Small intestine (tissue), 7 donors: Measurements from ENCODE around the gene FAM83D. TPM values are rescaled to one million over a fixed set of nuclear protein-coding genes. Genes with fewer than 3 reads are reported as not detected.

ENCODE experiments used
- DNase-seq, 2 donors: peaks; one replicate each; pipeline versions ENCODE4 v3.0.0 to v3.0.0-alpha.2; 2013
- FAIRE-seq: peaks from 2 replicates; lab custom pipeline; 2012; peaks lifted over from hg19 to GRCh38; lab: Jason Lieb, UNC
- H3K27ac ChIP-seq, 3 donors: one replicate each; pipeline ENCODE4 v1.5.1; 2013; ENCODE audit warnings: low read length in 2 of 3, mild to moderate bottlenecking in 2 of 3, control low read depth in 1 of 3, inconsistent platforms in 1 of 3, low read depth in 1 of 3, moderate library complexity in 1 of 3
- H3K27me3 ChIP-seq, 3 donors: one replicate each; pipeline ENCODE4 v1.6.1; 2013; ENCODE audit warnings: low read length in 3 of 3, inconsistent platforms in 1 of 3; ENCODE audit not compliant: control insufficient read depth in 3 of 3, insufficient read depth in 3 of 3
- H3K36me3 ChIP-seq, 3 donors: one replicate each; pipeline ENCODE4 v1.6.1; 2013; ENCODE audit warnings: low read length in 3 of 3, inconsistent platforms in 1 of 3, low read depth in 1 of 3, mild to moderate bottlenecking in 1 of 3, moderate library complexity in 1 of 3; ENCODE audit not compliant: control insufficient read depth in 3 of 3, insufficient read depth in 2 of 3
- H3K4me1 ChIP-seq, 3 donors: one replicate each; pipeline ENCODE4 v1.6.1; 2013; ENCODE audit warnings: low read length in 2 of 3, inconsistent platforms in 1 of 3, low read depth in 1 of 3, mild to moderate bottlenecking in 1 of 3, moderate library complexity in 1 of 3; ENCODE audit not compliant: control insufficient read depth in 3 of 3, insufficient read depth in 2 of 3
- H3K4me3 ChIP-seq, 3 donors: one replicate each; pipeline ENCODE4 v1.5.1; 2013; ENCODE audit warnings: low read length in 3 of 3, control low read depth in 1 of 3, inconsistent platforms in 1 of 3, low read depth in 1 of 3, mild to moderate bottlenecking in 1 of 3, moderate library complexity in 1 of 3
- H3K9me3 ChIP-seq, 2 donors: one replicate each; pipeline ENCODE4 v1.6.1; 2013; ENCODE audit warnings: low read depth in 1 of 2, low read length in 1 of 2; ENCODE audit not compliant: control insufficient read depth in 2 of 2, insufficient read depth in 1 of 2
- WGBS, 3 donors: extraction: QIAGEN DNeasy Blood & Tissue Kit; methylation state at CpG; one replicate each; pipeline ENCODE4 v1.1.7; 2013; 5-methylcytosine and 5-hydroxymethylcytosine counted together
- polyA plus RNA-seq, 4 donors: library from polyadenylated mRNA; stranded (reverse) in 3 of 4; unstranded in 1 of 4; fragments of 200-250 nt in 3 of 4; fragments of 120-200 nt in 1 of 4; gene quantifications; one replicate each; pipeline versions ENCODE4 v1.2.1 to v1.2.3, GENCODE V29; 2013
- donor health status: healthy with polysubstance abuse.
- donor health status: control.
- donor health status: control.
- donor health status: Bipolar disorder and iron deficiency.
- donor health status: healthy.

The FAM83D gene
- polyA plus RNA-seq, 4 donors, result 1.1 to 11.6 (median 4.5) TPM

GRCh38 chr20:38932457-38933120, 6.4 kb downstream of the FAM83D start:
- 82 to 88% (median 85%) methylated on average over 9 of the region's 9 CpGs for WGBS, 3 donors
- no peaks in the 10 kb centered on the region for H3K4me1 ChIP-seq
- H3K4me3 ChIP-seq, result no peak overlapping the region
- FAIRE-seq, result no peak
- no peaks in the 10 kb centered on the region for H3K36me3 ChIP-seq
- H3K9me3 ChIP-seq, result no peaks in the 10 kb centered on the region
- no peak overlapping the region for H3K27ac ChIP-seq
- no peaks in the 10 kb centered on the region for H3K27me3 ChIP-seq
- DNase-seq, result no peak

GRCh38 chr20:38934530-38934929, 8.3 kb downstream of the FAM83D start:
- peaks cover 0 to 3% (median 0%) of the 10 kb centered on the region in 3 donors for H3K36me3 ChIP-seq
- no peaks in the 10 kb centered on the region for H3K9me3 ChIP-seq
- FAIRE-seq (no peak), DNase-seq (no peak)
- no peak overlapping the region for H3K27ac ChIP-seq
- no peak overlapping the region for H3K4me3 ChIP-seq
- 93 to 96% (median 94%) methylated on average over 5 of the region's 5 CpGs for WGBS, 3 donors
- no peaks in the 10 kb centered on the region for H3K4me1 ChIP-seq
- no peaks in the 10 kb centered on the region for H3K27me3 ChIP-seq

- FAIRE-seq (no peak), DNase-seq (no peak)
- H3K27ac ChIP-seq, result no peak overlapping the region
- H3K27me3 ChIP-seq, result no peaks in the 10 kb centered on the region
- H3K36me3 ChIP-seq, result peaks cover 0 to 3% (median 0%) of the 10 kb centered on the region in 3 donors
- H3K9me3 ChIP-seq, result no peaks in the 10 kb centered on the region
- H3K4me3 ChIP-seq, result no peak overlapping the region
- no peaks in the 10 kb centered on the region for H3K4me1 ChIP-seq
- 55 to 73% (median 66%) methylated on average over 3 of the region's 3 CpGs for WGBS, 3 donors
Measured at GRCh38 chr20:38935285-38935684, 9.1 kb downstream of the FAM83D start.

- Histone ChIP-seq H3K4me3 (no peak overlapping the region), H3K27ac (no peak overlapping the region), H3K36me3 (peaks cover 0 to 3% (median 0%) of the 10 kb centered on the region in 3 donors), H3K4me1 (no peaks in the 10 kb centered on the region), H3K9me3 (no peaks in the 10 kb centered on the region), H3K27me3 (no peaks in the 10 kb centered on the region)
- 75 to 95% (median 94%) methylated on average over 5 of the region's 5 CpGs for WGBS, 3 donors
- no peak for FAIRE-seq
- DNase-seq, result no peak
Measured at GRCh38 chr20:38935967-38936407, 9.8 kb downstream of the FAM83D start.

DNA sequence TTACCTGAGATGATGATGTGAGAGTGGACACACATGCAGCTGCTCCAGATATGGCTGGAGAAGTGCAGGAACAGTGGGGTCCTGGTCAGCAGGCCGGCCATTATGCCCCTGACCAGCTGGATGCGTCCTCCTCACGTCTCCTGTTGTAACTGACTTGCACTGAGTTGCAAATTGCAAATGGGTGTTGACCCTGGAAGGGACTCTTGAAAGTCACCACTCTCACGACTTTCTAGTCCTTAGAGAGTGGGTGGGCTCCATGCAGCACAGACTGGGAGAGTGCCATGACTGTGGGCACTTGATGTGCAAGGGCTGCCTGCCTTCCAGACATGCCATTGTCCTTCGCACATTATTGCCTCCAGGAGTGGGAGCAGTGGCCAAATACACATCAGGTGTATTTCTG, 10.8 kb downstream of the FAM83D start:
- DNase-seq (no peak), FAIRE-seq (no peak)
- 93 to 99% (median 97%) methylated on average over 5 of the region's 5 CpGs for WGBS, 3 donors
- Histone ChIP-seq H3K4me1 (no peaks in the 10 kb centered on the region), H3K9me3 (no peaks in the 10 kb centered on the region), H3K36me3 (peaks cover 0 to 3% (median 0%) of the 10 kb centered on the region in 3 donors), H3K4me3 (no peak overlapping the region), H3K27ac (no peak overlapping the region), H3K27me3 (no peaks in the 10 kb centered on the region)

DNA sequence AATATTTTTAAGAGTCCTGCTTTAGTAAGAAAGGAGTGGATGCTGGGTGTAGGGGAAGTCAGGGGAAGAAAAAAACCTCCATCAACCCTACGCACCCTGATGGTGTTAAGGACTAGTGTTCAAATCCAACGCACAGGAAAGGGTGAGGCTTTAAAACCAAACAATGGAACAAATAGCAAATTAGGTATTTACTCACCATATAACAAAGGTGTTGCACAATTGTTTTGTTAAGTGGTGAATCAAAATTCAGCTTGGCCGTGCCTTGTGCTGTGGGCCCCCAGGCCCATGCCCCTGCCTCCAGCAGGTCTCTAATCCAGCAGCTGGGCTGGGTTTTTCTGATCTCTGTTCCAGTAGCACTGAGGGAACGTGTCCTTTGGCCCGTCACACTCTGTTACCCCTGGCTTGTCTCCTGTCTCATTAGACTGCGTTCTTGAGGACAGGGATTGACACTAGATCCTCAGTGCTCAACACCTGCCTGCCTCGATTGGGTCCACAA, 11.8 kb downstream of the FAM83D start:
- H3K27ac ChIP-seq, result no peak overlapping the region
- H3K4me3 ChIP-seq, result no peak overlapping the region
- peaks cover 0 to 3% (median 0%) of the 10 kb centered on the region in 3 donors for H3K36me3 ChIP-seq
- H3K9me3 ChIP-seq, result no peaks in the 10 kb centered on the region
- no peaks in the 10 kb centered on the region for H3K4me1 ChIP-seq
- DNase-seq (no peak), FAIRE-seq (no peak)
- H3K27me3 ChIP-seq, result no peaks in the 10 kb centered on the region
- 87 to 89% (median 88%) methylated on average over 7 of the region's 7 CpGs for WGBS, 3 donors

- H3K4me1 ChIP-seq, result no peaks in the 10 kb centered on the region
- FAIRE-seq (no peak), DNase-seq (no peak)
- peaks cover 0 to 3% (median 0%) of the 10 kb centered on the region in 3 donors for H3K36me3 ChIP-seq
- H3K4me3 ChIP-seq, result no peak overlapping the region
- no peak overlapping the region for H3K27ac ChIP-seq
- no peaks in the 10 kb centered on the region for H3K9me3 ChIP-seq
- 86 to 98% (median 90%) methylated on average over 2 of the region's 2 CpGs for WGBS, 3 donors
- H3K27me3 ChIP-seq, result no peaks in the 10 kb centered on the region
Measured at GRCh38 chr20:38939686-38940085, 13.5 kb downstream of the FAM83D start.

DNA sequence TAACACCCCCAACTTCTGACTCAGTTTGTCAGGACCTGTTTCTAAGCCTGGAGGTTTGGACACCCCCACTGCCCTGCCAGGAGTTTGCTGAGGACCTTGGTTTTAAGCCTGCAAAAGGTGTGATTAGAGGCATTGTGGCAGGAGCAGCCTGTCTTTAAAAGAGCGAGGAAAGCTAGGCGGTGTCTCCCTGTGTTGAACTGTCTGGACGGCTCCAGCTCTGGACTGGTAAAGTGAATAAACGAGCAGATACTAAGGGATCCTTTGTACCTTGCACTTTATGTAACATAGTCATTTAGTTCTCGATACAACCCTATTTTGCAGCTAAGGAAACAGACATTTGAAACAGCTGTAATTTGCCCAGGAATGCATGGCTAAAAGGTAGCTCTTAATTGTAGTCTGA, 14.4 kb downstream of the FAM83D start:
- Histone ChIP-seq H3K9me3 (no peaks in the 10 kb centered on the region), H3K27me3 (no peaks in the 10 kb centered on the region), H3K27ac (no peak overlapping the region), H3K4me1 (no peaks in the 10 kb centered on the region), H3K36me3 (peaks cover 0 to 5% (median 0%) of the 10 kb centered on the region in 3 donors), H3K4me3 (no peak overlapping the region)
- 88 to 90% (median 89%) methylated on average over 5 of the region's 5 CpGs for WGBS, 3 donors
- DNase-seq, result no peak
- FAIRE-seq, result no peak
